ENCODE data around the gene NOP14. TPM values are rescaled to one million over a fixed set of nuclear protein-coding genes. Genes with fewer than 3 reads are reported as not detected.

The NOP14 gene
- total and polyA plus RNA-seq, 2 experiments from 2014 or later: 15.9 to 20.5 TPM

DNA sequence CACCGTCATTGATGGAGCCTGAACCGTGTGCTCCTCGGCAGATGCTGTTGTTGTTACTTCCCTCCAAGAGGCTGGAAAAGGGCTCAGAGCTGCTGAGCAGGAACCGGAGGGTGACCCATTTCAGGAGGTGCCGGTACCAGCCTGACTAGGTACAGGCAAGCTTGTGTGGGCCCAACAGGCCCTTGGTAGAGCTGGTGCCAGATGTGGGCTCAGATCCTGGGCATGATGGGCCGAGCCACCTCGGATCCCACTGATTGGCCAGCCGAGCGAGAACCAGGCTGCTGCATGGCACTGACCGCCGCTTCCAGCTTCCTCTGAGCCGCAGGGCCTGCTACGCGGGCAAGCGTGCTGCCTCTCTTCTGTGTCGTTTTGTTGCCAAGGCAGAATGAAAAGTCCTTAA lies 33.7 kb downstream of the NOP14 start:
- H3K9me2 ChIP-seq (ENCODE audit: insufficient read depth): no peaks in the 10 kb centered on the region
- H2AFZ ChIP-seq: no peak overlapping the region
- no peaks in the 10 kb centered on the region; the same call in 1 of the 2 replicates for H3K36me3 ChIP-seq (ENCODE audit: low read depth)
- H3K9me3 ChIP-seq (ENCODE audit: low read depth): no peaks in the 10 kb centered on the region
- H3K27ac ChIP-seq: no peak overlapping the region
- H3K4me3 ChIP-seq: no peak overlapping the region
- peaks cover 5% of the 10 kb centered on the region; the same call in 1 of the 2 replicates for H3K4me1 ChIP-seq (ENCODE audit: insufficient read depth)
- WGBS, 2 experiments (ENCODE audit: low coverage in 1 of 2, low lambda C conversion rate in 2 of 2, missing lambda C conversion rate in 2 of 2): 86% methylated on average over 16 of the region's 16 CpGs
- peaks cover 12% of the 10 kb centered on the region; the same call in 1 of the 2 replicates for H3F3A ChIP-seq (ENCODE audit: insufficient read depth)
- no peak overlapping the region for H3K4me2 ChIP-seq (ENCODE audit: unreplicated experiment)
- in situ Hi-C loops (cut with MboI): no loop called here
- TF ChIP-seq EZH2 (IDR thresholded peaks at IDR 0.05; ENCODE audit: insufficient read depth, poor library complexity, severe bottlenecking): no peak
- no peak for TF ChIP-seq EZH2phosphoT487 (IDR thresholded peaks at IDR 0.05; ENCODE audit: insufficient read depth, low read depth)
- no peak overlapping the region for H3K9ac ChIP-seq
- H3K79me2 ChIP-seq (ENCODE audit: insufficient read depth): peaks cover 11% of the 10 kb centered on the region
- DNase-seq: no peak
- no peaks in the 10 kb centered on the region for H3K27me3 ChIP-seq (replicated peaks; ENCODE audit: insufficient read depth)
- no peaks in the 10 kb centered on the region for H4K20me1 ChIP-seq (ENCODE audit: insufficient read depth)

DNA sequence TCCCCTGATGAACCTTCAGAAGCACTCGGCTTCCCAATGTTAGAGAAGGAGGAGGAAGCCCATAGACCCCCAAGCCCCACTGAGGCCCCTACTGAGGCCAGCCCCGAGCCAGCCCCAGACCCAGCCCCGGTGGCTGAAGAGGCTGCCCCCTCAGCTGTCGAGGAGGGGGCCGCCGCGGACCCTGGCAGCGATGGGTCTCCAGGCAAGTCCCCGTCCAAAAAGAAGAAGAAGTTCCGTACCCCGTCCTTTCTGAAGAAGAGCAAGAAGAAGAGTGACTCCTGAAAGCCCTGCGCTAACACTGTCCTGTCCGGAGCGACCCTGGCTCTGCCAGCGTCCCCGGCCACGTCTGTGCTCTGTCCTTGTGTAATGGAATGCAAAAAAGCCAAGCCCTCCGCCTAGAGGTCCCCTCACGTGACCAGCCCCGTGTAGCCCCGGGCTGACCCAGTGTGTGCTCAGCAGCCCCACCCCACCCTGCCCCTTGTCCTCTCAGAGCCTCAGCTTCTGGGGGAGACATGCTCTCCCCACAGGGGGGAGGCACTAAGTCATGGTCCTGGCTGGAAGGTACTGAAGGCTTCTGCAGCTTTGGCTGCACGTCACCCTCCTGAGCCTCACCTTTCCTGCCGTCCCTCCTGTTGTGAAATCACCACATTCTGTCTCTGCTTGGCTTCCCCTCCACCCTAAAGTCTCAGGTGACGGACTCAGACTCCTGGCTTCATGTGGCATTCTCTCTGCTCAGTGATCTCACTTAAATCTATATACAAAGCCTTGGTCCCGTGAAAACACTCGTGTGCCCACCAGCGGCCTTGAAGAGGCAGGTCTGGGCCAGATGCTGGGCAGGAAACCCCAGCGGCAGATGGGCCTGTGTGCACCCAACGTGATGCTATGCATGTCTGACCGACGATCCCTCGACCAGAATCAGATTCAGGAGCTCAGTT lies 34.7 kb downstream of the NOP14 start:
- WGBS, 2 experiments (ENCODE audit: low coverage in 1 of 2, low lambda C conversion rate in 2 of 2, missing lambda C conversion rate in 2 of 2): 87% methylated on average over 26 to 32 of the region's 32 CpGs
- TF ChIP-seq EZH2phosphoT487 (IDR thresholded peaks at IDR 0.05; ENCODE audit: insufficient read depth, low read depth) (no peak), EZH2 (IDR thresholded peaks at IDR 0.05; ENCODE audit: insufficient read depth, poor library complexity, severe bottlenecking) (no peak)
- Histone ChIP-seq H3K27me3 (replicated peaks; ENCODE audit: insufficient read depth) (no peaks in the 10 kb centered on the region), H3K4me2 (ENCODE audit: unreplicated experiment) (no peak overlapping the region), H3K4me3 (no peak overlapping the region), H3K9ac (no peak overlapping the region), H3K27ac (no peak overlapping the region), H2AFZ (no peak overlapping the region), H3K9me2 (ENCODE audit: insufficient read depth) (no peaks in the 10 kb centered on the region), H3K4me1 (ENCODE audit: insufficient read depth) (peaks cover 5% of the 10 kb centered on the region; the same call in 1 of the 2 replicates), H3K79me2 (ENCODE audit: insufficient read depth) (peaks cover 20% of the 10 kb centered on the region), H3K36me3 (ENCODE audit: low read depth) (no peaks in the 10 kb centered on the region; the same call in 1 of the 2 replicates), H3K9me3 (ENCODE audit: low read depth) (no peaks in the 10 kb centered on the region), H3F3A (ENCODE audit: insufficient read depth) (peaks cover 12% of the 10 kb centered on the region; the same call in 1 of the 2 replicates), H4K20me1 (ENCODE audit: insufficient read depth) (no peaks in the 10 kb centered on the region)
- no peak for DNase-seq
- in situ Hi-C loops (cut with MboI): no loop called here

DNA sequence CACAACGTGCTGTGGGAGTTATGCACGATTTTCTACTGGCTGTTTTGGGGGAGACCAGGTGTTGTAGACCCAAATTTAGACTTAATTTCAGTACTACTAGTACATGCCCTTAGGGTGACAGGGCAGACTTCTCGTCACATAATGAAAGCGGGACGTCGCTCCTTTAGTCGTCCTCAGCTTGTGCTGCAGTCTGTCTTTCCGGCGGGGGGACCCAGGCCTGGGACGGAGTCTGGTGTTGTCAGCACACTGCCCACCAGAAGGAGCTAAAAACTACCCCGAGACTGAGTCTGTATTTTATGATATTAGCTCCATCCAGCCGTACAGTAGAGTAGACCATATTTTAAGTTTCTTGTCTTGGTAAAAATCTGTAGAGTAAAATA lies 35.5 kb downstream of the NOP14 start:
- no peak overlapping the region for H3K9ac ChIP-seq
- H3K9me2 ChIP-seq (ENCODE audit: insufficient read depth): no peaks in the 10 kb centered on the region
- no peaks in the 10 kb centered on the region for H4K20me1 ChIP-seq (ENCODE audit: insufficient read depth)
- DNase-seq: no peak
- no peaks in the 10 kb centered on the region for H3K4me1 ChIP-seq (ENCODE audit: insufficient read depth)
- H3F3A ChIP-seq (ENCODE audit: insufficient read depth): peaks cover 12% of the 10 kb centered on the region; the same call in 1 of the 2 replicates
- no peaks in the 10 kb centered on the region for H3K27me3 ChIP-seq (replicated peaks; ENCODE audit: insufficient read depth)
- H3K27ac ChIP-seq: no peak overlapping the region
- TF ChIP-seq EZH2phosphoT487 (IDR thresholded peaks at IDR 0.05; ENCODE audit: insufficient read depth, low read depth) (no peak), EZH2 (IDR thresholded peaks at IDR 0.05; ENCODE audit: insufficient read depth, poor library complexity, severe bottlenecking) (no peak)
- no peak overlapping the region for H3K4me2 ChIP-seq (ENCODE audit: unreplicated experiment)
- no peaks in the 10 kb centered on the region; the same call in 1 of the 2 replicates for H3K36me3 ChIP-seq (ENCODE audit: low read depth)
- no peak overlapping the region for H3K4me3 ChIP-seq
- whole genome bisulfite sequencing, 2 experiments (ENCODE audit: low coverage in 1 of 2, low lambda C conversion rate in 2 of 2, missing lambda C conversion rate in 2 of 2): 94 to 95% methylated on average over 12 of the region's 12 CpGs
- in situ Hi-C loops (cut with MboI): no loop called here
- peaks cover 29% of the 10 kb centered on the region for H3K79me2 ChIP-seq (ENCODE audit: insufficient read depth)
- H2AFZ ChIP-seq: no peak overlapping the region
- no peaks in the 10 kb centered on the region for H3K9me3 ChIP-seq (ENCODE audit: low read depth)

DNA sequence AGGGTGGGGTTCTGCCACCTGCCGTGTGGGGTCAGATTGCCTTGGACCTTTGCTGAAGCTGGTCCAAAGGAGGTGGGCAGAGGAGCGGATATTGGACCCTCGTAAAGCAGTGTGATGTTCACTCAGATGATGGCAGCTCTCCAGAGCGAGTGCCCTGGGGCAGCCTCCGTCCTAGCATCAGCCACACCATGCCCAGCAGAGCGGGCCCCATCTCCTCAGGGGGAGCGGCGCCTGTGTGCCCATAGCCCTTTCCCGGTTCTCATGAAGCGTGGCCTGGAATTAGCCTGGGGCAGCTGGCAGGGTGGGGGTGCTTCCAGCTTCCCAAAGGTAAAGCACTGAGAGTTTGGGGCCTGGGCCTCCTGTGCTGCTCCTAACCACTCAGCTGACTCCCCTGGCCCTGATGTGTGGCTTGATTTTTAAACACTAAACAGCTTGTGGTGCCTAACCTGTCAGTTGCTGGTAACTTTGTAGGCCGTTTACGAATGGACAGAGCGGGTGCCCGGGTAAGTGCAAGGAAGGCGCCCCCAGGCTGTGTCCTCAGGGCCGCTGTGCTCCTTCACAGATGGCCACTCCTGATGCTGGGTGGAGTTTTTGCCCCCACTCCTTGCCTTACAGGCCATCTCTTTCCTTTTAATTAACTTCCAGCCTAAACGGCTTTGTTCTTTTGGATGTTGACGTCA lies 36.0 kb downstream of the NOP14 start:
- no peaks in the 10 kb centered on the region for H3K27me3 ChIP-seq (replicated peaks; ENCODE audit: insufficient read depth)
- H3K4me1 ChIP-seq (ENCODE audit: insufficient read depth): no peaks in the 10 kb centered on the region
- no peak for DNase-seq
- no peaks in the 10 kb centered on the region for H3K9me3 ChIP-seq (ENCODE audit: low read depth)
- H2AFZ ChIP-seq: no peak overlapping the region
- H3K9me2 ChIP-seq (ENCODE audit: insufficient read depth): no peaks in the 10 kb centered on the region
- no peaks in the 10 kb centered on the region; the same call in 1 of the 2 replicates for H3K36me3 ChIP-seq (ENCODE audit: low read depth)
- no peak overlapping the region for H3K4me2 ChIP-seq (ENCODE audit: unreplicated experiment)
- in situ Hi-C loops (cut with MboI): no loop called here
- no peak overlapping the region for H3K4me3 ChIP-seq
- H3K9ac ChIP-seq: no peak overlapping the region
- H3F3A ChIP-seq (ENCODE audit: insufficient read depth): peaks cover 12% of the 10 kb centered on the region; the same call in 1 of the 2 replicates
- no peak overlapping the region for H3K27ac ChIP-seq
- TF ChIP-seq EZH2phosphoT487 (IDR thresholded peaks at IDR 0.05; ENCODE audit: insufficient read depth, low read depth) (no peak), EZH2 (IDR thresholded peaks at IDR 0.05; ENCODE audit: insufficient read depth, poor library complexity, severe bottlenecking) (no peak)
- peaks cover 34% of the 10 kb centered on the region for H3K79me2 ChIP-seq (ENCODE audit: insufficient read depth)
- H4K20me1 ChIP-seq (ENCODE audit: insufficient read depth): no peaks in the 10 kb centered on the region
- WGBS, 2 experiments (ENCODE audit: low coverage in 1 of 2, low lambda C conversion rate in 2 of 2, missing lambda C conversion rate in 2 of 2): 93 to 98% methylated on average over 17 to 18 of the region's 18 CpGs
